DOHH2 (cell line): ENCODE data around the gene SHROOM2.

Source experiments
- H3F3A ChIP-seq: fragments of 200-600 bp; sonication (generic), shearing (Covaris generic); 2 replicates; pipeline ENCODE4 v1.6.0; 2016; ENCODE audit warnings: antibody characterized with exemption, mild to moderate bottlenecking; ENCODE audit not compliant: control insufficient read depth, insufficient read depth
- H3K27ac ChIP-seq: fragments of 200-600 bp; sonication (generic); 2 replicates; pipeline ENCODE4 v1.5.1; 2014; ENCODE audit warnings: low read depth, mild to moderate bottlenecking, low read length, moderate library complexity
- H3K27me3 ChIP-seq: fragments of 200-600 bp; sonication (generic); 2 replicates; pipeline ENCODE4 v1.6.1; 2014; ENCODE audit warnings: mild to moderate bottlenecking, low read length, mixed read lengths; ENCODE audit not compliant: control insufficient read depth
- H3K36me3 ChIP-seq: fragments of 200-600 bp; sonication (generic); 2 replicates; pipeline ENCODE4 v1.6.1; 2014; ENCODE audit warnings: mild to moderate bottlenecking, low read length, moderate library complexity, mixed read lengths; ENCODE audit not compliant: control insufficient read depth
- H3K4me1 ChIP-seq: fragments of 200-600 bp; sonication (generic); 2 replicates; pipeline ENCODE4 v1.6.1; 2014; ENCODE audit warnings: mild to moderate bottlenecking, low read length, mixed read lengths; ENCODE audit not compliant: control insufficient read depth
- H3K4me2 ChIP-seq: fragments of 200-600 bp; sonication (generic); 2 replicates; pipeline ENCODE4 v1.6.0; 2014; ENCODE audit warnings: mild to moderate bottlenecking, low read length, moderate library complexity
- H3K4me3 ChIP-seq: fragments of 200-600 bp; sonication (generic); 2 replicates; pipeline ENCODE4 v1.5.1; 2014; ENCODE audit warnings: mild to moderate bottlenecking, low read length, mixed read lengths
- H3K79me2 ChIP-seq: fragments of 200-600 bp; sonication (generic); 2 replicates; pipeline ENCODE4 v1.6.1; 2014; ENCODE audit warnings: mild to moderate bottlenecking, low read length, mixed read lengths; ENCODE audit not compliant: control insufficient read depth
- H3K9me2 ChIP-seq: fragments of 200-600 bp; sonication (generic); replicated peaks from 2 replicates; pipeline ENCODE4 v1.6.1; 2014; ENCODE audit warnings: mild to moderate bottlenecking, low read length, mixed read lengths; ENCODE audit not compliant: control insufficient read depth
- H3K9me3 ChIP-seq: fragments of 200-600 bp; sonication (generic); 2 replicates; pipeline ENCODE4 v1.6.1; 2014; ENCODE audit warnings: antibody characterized with exemption, low read length, mixed read lengths; ENCODE audit not compliant: control insufficient read depth, insufficient read depth
- H4K20me1 ChIP-seq: fragments of 200-600 bp; sonication (generic); 2 replicates; pipeline ENCODE4 v1.6.0; 2014; ENCODE audit warnings: low read depth, mild to moderate bottlenecking, antibody characterized with exemption, low read length, moderate library complexity; ENCODE audit not compliant: control insufficient read depth, insufficient read depth
- CTCF ChIP-seq: fragments of 200-600 bp; sonication (generic); IDR thresholded peaks from one replicate; pipeline ENCODE4 v1.5.1; 2014; ENCODE audit warnings: antibody characterized with exemption, mild to moderate bottlenecking, low read depth, low read length; ENCODE audit not compliant: poor library complexity, severe bottlenecking
- EZH2phosphoT487 ChIP-seq: fragments of 200-600 bp; sonication (generic); IDR thresholded peaks from 2 replicates; pipeline ENCODE4 v1.6.1; 2017; ENCODE audit warnings: borderline replicate concordance, mild to moderate bottlenecking, antibody characterized with exemption, low read length, moderate library complexity, mixed read lengths

The SHROOM2 gene

GRCh38 chrX:9977635-9978034, 191.4 kb downstream of the SHROOM2 start:
- Histone ChIP-seq H3K4me2 (no peak overlapping the region), H3K27ac (no peak overlapping the region), H3K4me1 (peaks cover 22% of the 10 kb centered on the region)

GRCh38 chrX:9980401-9980800, 194.2 kb downstream of the SHROOM2 start:
- Histone ChIP-seq H4K20me1 (no peaks in the 10 kb centered on the region), H3K79me2 (no peaks in the 10 kb centered on the region), H3K4me2 (peak overlapping the region; percentile 59), H3F3A (0 out of 2 replicates have a peak, but pooled peaks cover 4% of the 10 kb centered on the region), H3K9me2 (no peaks in the 10 kb centered on the region), H3K4me1 (peaks cover 22% of the 10 kb centered on the region), H3K36me3 (no peaks in the 10 kb centered on the region), H3K27ac (peak overlapping the region; percentile 86), H3K9me3 (no peaks in the 10 kb centered on the region), H3K27me3 (no peaks in the 10 kb centered on the region), H3K4me3 (no peak overlapping the region; the same call in 1 of the 2 replicates)
- TF ChIP-seq EZH2phosphoT487 (no peak), CTCF (no peak)

More at GRCh38 chrX:9977635-9978034, 191.4 kb downstream of the SHROOM2 start:
- 0 out of 2 replicates have a peak, but pooled peaks cover 4% of the 10 kb centered on the region for H3F3A ChIP-seq
- no peak overlapping the region for H3K4me3 ChIP-seq
- no peaks in the 10 kb centered on the region for H3K9me3 ChIP-seq
- no peaks in the 10 kb centered on the region for H3K79me2 ChIP-seq
- no peaks in the 10 kb centered on the region for H3K27me3 ChIP-seq
- no peaks in the 10 kb centered on the region for H4K20me1 ChIP-seq
- H3K36me3 ChIP-seq: no peaks in the 10 kb centered on the region
- H3K9me2 ChIP-seq: no peaks in the 10 kb centered on the region
- TF ChIP-seq CTCF: no peak
- no peak for TF ChIP-seq EZH2phosphoT487

- Histone ChIP-seq H3K36me3 (no peaks in the 10 kb centered on the region), H3K27me3 (no peaks in the 10 kb centered on the region), H3K4me3 (peak overlapping the region; percentile 42), H4K20me1 (no peaks in the 10 kb centered on the region), H3K4me1 (peaks cover 22% of the 10 kb centered on the region), H3F3A (0 out of 2 replicates have a peak, but pooled peaks cover 4% of the 10 kb centered on the region), H3K4me2 (peak overlapping the region; percentile 59), H3K9me3 (no peaks in the 10 kb centered on the region), H3K79me2 (no peaks in the 10 kb centered on the region), H3K27ac (peak overlapping the region; percentile 86), H3K9me2 (no peaks in the 10 kb centered on the region)
- TF ChIP-seq EZH2phosphoT487: no peak
- no peak for TF ChIP-seq CTCF
Measured at GRCh38 chrX:9980927-9981326, 194.7 kb downstream of the SHROOM2 start.
